K562 (cell line): ENCODE measurements around the gene HNRNPM. TPM values are rescaled to one million over a fixed set of nuclear protein-coding genes. Genes with fewer than 3 reads are reported as not detected.

Source experiments
- ATAC-seq: fragments of 200-7000 bp; cut with Tn5 transposase; 3 replicates; pipeline ENCODE4 v1.9.1; 2020; ENCODE audit warnings: moderate library complexity
- BruUV-seq: library from RNA; stranded (reverse); fragments of 400-500 nt; replicated peaks from 2 replicates; lab custom pipeline; 2021; lab: Mats Ljungman, UMichigan
- CTCF ChIA-PET: fragments of 300-600 bp; formaldehyde crosslinking; extraction: SDS; loops from one replicate; lab custom pipeline; 2021; ENCODE audit warnings: low intra/inter-chr PET ratio; lab: Yijun Ruan, JAX
- POLR2A ChIA-PET: fragments of 300-600, 350-650 bp; sonication (Branson Sonifier 250); formaldehyde crosslinking; extraction: SDS; loops from one replicate; lab custom pipeline; 2021; ENCODE audit warnings: antibody characterized with exemption, inconsistent platforms; lab: Yijun Ruan, JAX
- DNase-seq, 4 experiments: peaks; one replicate each; pipeline versions ENCODE4 v3.0.0 to v3.0.0-alpha.2; 2011 to 2018; ENCODE audit warnings: low spot score in 3 of 4, mixed read lengths in 3 of 4; ENCODE audit errors: extremely low read depth in 1 of 4
- FAIRE-seq: peaks from 2 replicates; lab custom pipeline; 2011; peaks lifted over from hg19 to GRCh38; lab: Jason Lieb, UNC
- H2AFZ ChIP-seq: 2 replicates; pipeline ENCODE4 v1.6.0; 2011; ENCODE audit warnings: low read depth, low read length, control low read depth, inconsistent platforms
- H3K27ac ChIP-seq: fragments of 200-600 bp; 3 replicates; pipeline ENCODE4 v1.8.0; 2011; ENCODE audit warnings: low read depth, mild to moderate bottlenecking, control low read depth, inconsistent platforms, low read length, moderate library complexity, mixed read lengths; ENCODE audit errors: extremely low read depth
- H3K27me3 ChIP-seq, 2 experiments: fragments of 300-600 bp in 1 of 2; 2 replicates in 1 of 2; 3 replicates in 1 of 2; pipeline versions ENCODE4 v1.6.0 to v1.8.0; 2011; ENCODE audit warnings: inconsistent platforms in 2 of 2, low read length in 2 of 2, mild to moderate bottlenecking in 1 of 2, mixed read lengths in 1 of 2, moderate library complexity in 1 of 2; ENCODE audit not compliant: control insufficient read depth in 2 of 2, insufficient read depth in 2 of 2
- H3K36me3 ChIP-seq: fragments of 300-600 bp; 3 replicates; pipeline ENCODE4 v1.8.0; 2011; ENCODE audit warnings: mild to moderate bottlenecking, low read length, inconsistent platforms; ENCODE audit not compliant: control insufficient read depth, insufficient read depth
- H3K4me1 ChIP-seq, 2 experiments: fragments of 200-600 bp in 1 of 2; replicated peaks in 1 of 2; 2 replicates in 1 of 2; 3 replicates in 1 of 2; pipeline versions ENCODE4 v1.5.1 to v1.8.0; 2011; ENCODE audit warnings: inconsistent platforms in 2 of 2, low read length in 2 of 2, mild to moderate bottlenecking in 1 of 2, mixed read lengths in 1 of 2, moderate library complexity in 1 of 2; ENCODE audit not compliant: control insufficient read depth in 2 of 2, insufficient read depth in 2 of 2
- H3K4me2 ChIP-seq: 2 replicates; pipeline ENCODE4 v1.6.1; 2011; ENCODE audit warnings: low read length, control low read depth, inconsistent platforms, mixed read lengths; ENCODE audit not compliant: insufficient read depth
- H3K4me3 ChIP-seq: fragments of 200-600 bp; sonication (generic), shearing (Covaris generic); 2 replicates; pipeline ENCODE4 v1.5.1; 2016; ENCODE audit warnings: control low read depth, inconsistent platforms
- H3K79me2 ChIP-seq: fragments of 200-600 bp; 3 replicates; pipeline ENCODE4 v1.8.0; 2011; ENCODE audit warnings: low read length, inconsistent platforms; ENCODE audit not compliant: control insufficient read depth, insufficient read depth
- H3K9ac ChIP-seq, 2 experiments: 2 replicates each; pipeline versions ENCODE4 v1.6.0 to v1.6.1; 2011; ENCODE audit warnings: low read depth in 2 of 2, low read length in 2 of 2, control low read depth in 1 of 2, inconsistent platforms in 1 of 2, mild to moderate bottlenecking in 1 of 2, mixed read lengths in 1 of 2; ENCODE audit not compliant: insufficient read depth in 1 of 2
- H3K9me1 ChIP-seq: one replicate; pipeline ENCODE4 v1.6.0; 2011; ENCODE audit warnings: inconsistent platforms, mild to moderate bottlenecking, low read length, moderate library complexity; ENCODE audit not compliant: control insufficient read depth, insufficient read depth
- H3K9me3 ChIP-seq: replicated peaks from 2 replicates; pipeline ENCODE4 v1.5.1; 2011; ENCODE audit warnings: low read depth, low read length, inconsistent platforms; ENCODE audit not compliant: control insufficient read depth, insufficient read depth
- H4K20me1 ChIP-seq: replicated peaks from 2 replicates; pipeline ENCODE4 v1.6.1; 2011; ENCODE audit warnings: low read length, inconsistent platforms, mixed read lengths; ENCODE audit not compliant: control insufficient read depth, insufficient read depth
- CBFA2T2 ChIP-seq: fragments of 450-650 bp; conservative IDR thresholded peaks from 2 replicates; pipeline ENCODE4 v1.6.1; 2017; ENCODE audit warnings: mild to moderate bottlenecking
- CEBPZ ChIP-seq: fragments of 150-350 bp; IDR thresholded peaks from 2 replicates; pipeline ENCODE4 v1.6.1; 2014; ENCODE audit warnings: low read depth, mild to moderate bottlenecking, low read length, borderline replicate concordance
- CHD4 ChIP-seq: fragments of 200-600 bp; sonication (generic); IDR thresholded peaks from 3 replicates; pipeline ENCODE4 v1.6.1; 2012; ENCODE audit warnings: low read depth, mild to moderate bottlenecking, mixed read lengths, low read length, inconsistent platforms; ENCODE audit not compliant: insufficient read depth, insufficient replicate concordance, poor library complexity, severe bottlenecking
- COPS2 ChIP-seq: fragments of 450-650 bp; conservative IDR thresholded peaks from 2 replicates; pipeline ENCODE4 v1.6.1; 2016; ENCODE audit warnings: mild to moderate bottlenecking, moderate library complexity
- CREB3L1 ChIP-seq: fragments of 450-650 bp; IDR thresholded peaks from 2 replicates; pipeline ENCODE4 v1.6.1; 2014; ENCODE audit warnings: low read depth, mild to moderate bottlenecking, moderate library complexity, borderline replicate concordance
- CTBP1 ChIP-seq: fragments of 450-650 bp; IDR thresholded peaks from 2 replicates; pipeline ENCODE4 v1.6.1; 2016; ENCODE audit warnings: borderline replicate concordance
- DACH1 ChIP-seq: fragments of 450-650 bp; IDR thresholded peaks from 2 replicates; pipeline ENCODE4 v1.6.1; 2018; ENCODE audit not compliant: partially characterized antibody
- E2F3 ChIP-seq: fragments of 250-450 bp; sonication (Bioruptor Pico); IDR thresholded peaks from 2 replicates; pipeline ENCODE4 v1.4.0; 2020; ENCODE audit warnings: mild to moderate bottlenecking
- HES1 ChIP-seq: fragments of 450-650 bp; IDR thresholded peaks from 2 replicates; pipeline ENCODE4 v1.6.1; 2016; ENCODE audit warnings: low read depth, mild to moderate bottlenecking, moderate library complexity
- MAFG ChIP-seq: fragments of 450-650 bp; conservative IDR thresholded peaks from 2 replicates; pipeline ENCODE4 v1.6.1; 2016; ENCODE audit warnings: missing genetic modification characterization, missing compliant biosample characterization
- MAX ChIP-seq: sonication (generic); formaldehyde crosslinking; IDR thresholded peaks from 2 replicates; pipeline ENCODE4 v1.9.0; 2022; ENCODE audit warnings: mild to moderate bottlenecking, missing genetic modification reagents
- MNT ChIP-seq, 2 experiments: fragments of 450-650 bp; conservative IDR thresholded peaks; 2 replicates each; pipeline ENCODE4 v1.6.1; 2017; ENCODE audit warnings: mild to moderate bottlenecking in 2 of 2, moderate library complexity in 2 of 2
- RAD21 ChIP-seq, 2 experiments: fragments of 250-450 bp in 1 of 2; fragments of 450-650 bp in 1 of 2; sonication (Bioruptor Pico) in 1 of 2; formaldehyde crosslinking in 1 of 2; IDR thresholded peaks in 1 of 2; conservative IDR thresholded peaks in 1 of 2; 2 replicates each; pipeline versions ENCODE4 v1.4.0 to v1.8.0; 2020 to 2022; ENCODE audit warnings: mild to moderate bottlenecking in 2 of 2, moderate library complexity in 1 of 2
- ZNF224 ChIP-seq: sonication (generic); formaldehyde crosslinking; IDR thresholded peaks from 2 replicates; pipeline ENCODE4 v1.8.0; 2022; ENCODE audit warnings: mild to moderate bottlenecking, missing genetic modification reagents
- whole genome bisulfite sequencing: fragments of 100-300 bp; shearing (Covaris generic); methylation state at CpG from one replicate; pipeline ENCODE4 v1.1.6; 2016; ENCODE audit warnings: low coverage, mixed read lengths; ENCODE audit not compliant: insufficient coverage; ENCODE audit errors: missing lambda C conversion rate; 5-methylcytosine and 5-hydroxymethylcytosine counted together
- in situ Hi-C: fragments of 300-500 bp; cut with MboI; formaldehyde crosslinking; loops from 4 replicates; pipeline ENCODE4 v1.15.0; 2018; ENCODE audit warnings: inconsistent platforms, mixed read lengths
- intact Hi-C: fragments of 100-400 bp; cut with micrococcal nuclease; formaldehyde crosslinking; loops from 2 replicates; pipeline ENCODE4 v1.14.2; 2022
- polyA plus RNA-seq, 8 experiments: library from polyadenylated mRNA; depleted of rRNA in 4 of 8; stranded (reverse) in 5 of 8; unstranded in 3 of 8; fragments of >200 nt; fragmentation: Nextera tagmentation in 2 of 8; fragmentation: Illumina TruSeq in 1 of 8; extraction: Ambion mirVana in 2 of 8; extraction: Trizol in 1 of 8; gene quantifications; 2 replicates each; pipeline versions ENCODE4 v1.2.1 to v1.2.3, GENCODE V29; 2011 to 2014; ENCODE audit warnings: inconsistent platforms in 1 of 8, missing spikeins in 1 of 8
- total RNA-seq, 7 experiments: library from RNA; depleted of rRNA in 6 of 7; stranded (reverse); fragments of >200 nt in 6 of 7; fragmentation: Illumina TruSeq in 2 of 7; extraction: Trizol in 2 of 7; gene quantifications; 2 replicates each; pipeline versions ENCODE4 v1.2.1 to v1.2.3, GENCODE V29; 2011 to 2021; ENCODE audit warnings: low replicate concordance in 1 of 7

Gene HNRNPM
- total and polyA plus RNA-seq, 9 of the 15 experiments (the other 6 are each of a cell fraction or from before 2014, with no cell fraction given), result 11.1 to 340 (median 195) TPM

GRCh38 chr19:8504171-8504570 lies 59.4 kb downstream of the HNRNPM start:
- Histone ChIP-seq H3K79me2 (no peaks in the 10 kb centered on the region), H3K27ac (no peak overlapping the region), H3K9ac (no peak overlapping the region; a peak in 1 of 4 replicates), H4K20me1 (no peaks in the 10 kb centered on the region), H3K9me3 (no peaks in the 10 kb centered on the region), H3K9me1 (no peaks in the 10 kb centered on the region), H3K4me1 (peaks cover 12 to 51% of the 10 kb centered on the region in 2 experiments; a peak in 4 of 5 replicates), H3K27me3 (no peaks in the 10 kb centered on the region), H2AFZ (no peak overlapping the region), H3K4me3 (no peak overlapping the region), H3K4me2 (no peak overlapping the region), H3K36me3 (no peaks in the 10 kb centered on the region)
- POLR2A ChIA-PET, result interaction anchor here (0.6 to 1.0 kb wide), 3 partner anchors 9 to 38 kb away, joined by 3 to 4 read pairs (median 3); partner anchors contain the start of gene ZNF414
- in situ Hi-C loops (no loop called here), intact Hi-C loops (no loop called here)
- CTCF ChIA-PET, result interaction anchor here (0.6 kb wide), 2 partner anchors 75 to 238 kb away, joined by 3 to 5 read pairs; no protein-coding TSS in a partner anchor
- BruUV-seq, result no TSS peak
- FAIRE-seq (peak; percentile 68), ATAC-seq (peak; percentile 27), DNase-seq (peak; percentile 50 to 72 (median 58))
- 2% methylated on average over 4 of the region's 7 CpGs for WGBS
- no peak for TF ChIP-seq RAD21 (CRISPR knock-in tag; conservative IDR thresholded peaks at IDR 0.05 in 1 of 2, IDR thresholded peaks at IDR 0.05 in 1 of 2)
- no peak for TF ChIP-seq DACH1
- no peak for TF ChIP-seq ZNF224 (CRISPR knock-in tag)
- peak; percentile 55 for TF ChIP-seq CBFA2T2
- TF ChIP-seq E2F3 (CRISPR knock-in tag), result no peak
- peak; percentile 63; the same call in 1 of the 2 replicates for TF ChIP-seq CTBP1
- TF ChIP-seq MNT (conservative IDR thresholded peaks at IDR 0.05), result no peak
- peak; percentile 89 for TF ChIP-seq HES1
- no peak for TF ChIP-seq COPS2
- TF ChIP-seq CEBPZ, result no peak
- TF ChIP-seq CREB3L1, result no peak
- no peak for TF ChIP-seq MAFG
- no peak for TF ChIP-seq CHD4
- TF ChIP-seq MAX (CRISPR knock-in tag), result peak; percentile 39; the same call in 1 of the 2 replicates
